Activated CD4-positive, alpha-beta T cell treated with anti-CD3 and anti-CD28 coated beads, Interleukin-2, Interleukin-6, amounts not matched to agents 100 ng/mL and 50 ng/mL, durations not matched to agents 16 hours and 8 hours (primary cell): ENCODE measurements around the gene ARF6.

Experiments
- DNase-seq: peaks from one replicate; pipeline ENCODE4 v3.0.0-alpha.2; 2020

ARF6 gene

DNA sequence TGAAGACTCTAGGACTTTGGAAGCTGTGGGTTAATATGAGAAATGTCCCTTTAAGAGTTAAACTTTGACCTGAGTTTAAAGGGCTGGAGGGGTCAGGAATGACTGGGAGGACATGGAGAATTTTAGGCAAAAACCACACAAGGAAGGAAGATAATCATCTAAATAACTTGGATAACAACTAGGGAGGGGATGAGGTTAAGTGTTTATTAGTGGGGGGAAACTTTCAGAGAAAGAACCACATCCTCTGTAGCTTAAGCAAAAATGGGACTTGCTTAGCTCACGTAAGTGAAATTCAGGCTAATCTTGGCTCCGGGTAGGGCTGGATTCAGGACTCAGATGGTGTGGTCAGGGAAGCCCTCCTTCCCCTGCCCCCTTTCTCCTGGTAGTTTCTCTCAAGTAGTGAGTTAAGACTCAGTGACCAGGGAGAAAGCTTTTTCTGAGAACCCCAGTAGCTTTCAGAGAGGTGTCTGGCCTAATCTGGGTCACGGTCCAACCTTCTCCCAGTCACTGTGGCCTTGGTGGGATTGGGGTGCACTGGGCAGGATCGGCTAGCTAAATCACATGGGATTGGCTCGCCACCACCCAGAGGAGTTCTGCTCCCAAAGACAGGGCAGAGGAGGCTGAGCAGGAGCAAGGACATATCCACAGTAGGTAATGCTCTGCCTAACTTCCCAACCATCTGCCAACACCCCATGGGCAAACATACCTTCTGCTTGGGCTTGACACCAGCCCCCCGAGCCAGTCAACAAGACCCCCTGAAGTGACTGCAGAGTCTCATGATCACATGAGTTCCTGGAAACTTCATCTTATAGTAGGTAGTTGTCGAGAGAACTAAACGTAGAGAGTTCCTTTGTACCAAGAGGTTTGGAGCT, 52.8 kb downstream of the ARF6 start:
- DNase-seq, result peak; percentile 10
